Hypothalamus (tissue), 51 donors: ENCODE data around the gene GALNT10.

Experiments
- DNase-seq, 51 donors: peaks; one replicate each; lab custom pipeline; 2025; lab: John Stamatoyannopoulos, UW

Gene GALNT10

DNA sequence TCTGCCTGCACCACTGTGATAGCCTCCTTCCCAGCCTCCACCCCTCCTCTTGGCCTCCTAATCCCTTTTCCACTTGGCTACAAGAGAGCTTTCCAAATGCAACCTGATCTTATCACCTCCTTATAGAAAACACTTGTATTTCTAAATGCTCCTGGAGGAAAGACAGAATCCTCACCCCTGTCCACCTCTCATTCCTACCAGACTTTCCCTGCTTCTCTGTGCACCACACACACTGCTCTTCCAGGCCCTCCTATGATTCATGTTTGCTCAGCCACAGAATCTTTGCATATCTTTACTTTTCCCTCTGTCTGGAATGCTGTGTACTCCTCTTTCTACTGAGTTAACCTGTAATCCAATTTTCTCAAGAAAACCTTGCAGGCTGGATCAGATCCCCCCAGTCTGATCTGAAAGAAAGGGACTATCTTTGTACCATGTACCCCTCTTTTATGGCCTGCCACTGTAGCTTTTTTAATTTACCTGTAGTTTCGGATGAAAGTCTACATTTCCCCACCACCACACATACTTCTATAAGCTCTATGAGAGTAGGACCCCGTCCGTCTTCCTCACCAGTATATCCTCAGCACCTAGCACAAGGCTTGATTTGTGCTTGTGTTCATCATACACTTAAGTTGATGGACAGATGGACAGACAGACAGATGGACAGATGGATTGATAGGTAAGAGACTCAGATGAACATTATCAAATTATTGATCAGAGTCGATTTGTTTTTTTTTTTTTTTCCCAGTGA lies 95.3 kb downstream of the GALNT10 start:
- DNase-seq: no peak

DNA sequence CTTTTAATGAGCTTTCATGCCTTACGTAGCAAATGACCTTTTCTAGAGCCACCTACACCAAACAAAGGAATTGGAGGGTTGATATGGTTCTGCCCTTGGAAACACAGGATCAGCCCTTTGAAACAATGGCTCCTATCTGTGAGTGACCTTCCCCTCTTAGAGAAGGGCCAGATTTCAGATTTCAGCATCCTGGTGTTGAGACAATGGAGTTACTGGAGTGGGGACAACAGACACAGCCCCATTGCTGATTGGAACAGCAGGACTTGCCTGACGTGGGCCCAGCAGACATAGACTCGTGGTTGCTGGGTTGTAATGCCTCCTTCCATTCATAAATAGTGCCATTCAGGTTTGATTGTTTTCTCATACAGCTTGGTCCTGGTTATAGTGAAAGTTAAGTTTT lies 96.0 kb downstream of the GALNT10 start:
- no peak for DNase-seq

DNA sequence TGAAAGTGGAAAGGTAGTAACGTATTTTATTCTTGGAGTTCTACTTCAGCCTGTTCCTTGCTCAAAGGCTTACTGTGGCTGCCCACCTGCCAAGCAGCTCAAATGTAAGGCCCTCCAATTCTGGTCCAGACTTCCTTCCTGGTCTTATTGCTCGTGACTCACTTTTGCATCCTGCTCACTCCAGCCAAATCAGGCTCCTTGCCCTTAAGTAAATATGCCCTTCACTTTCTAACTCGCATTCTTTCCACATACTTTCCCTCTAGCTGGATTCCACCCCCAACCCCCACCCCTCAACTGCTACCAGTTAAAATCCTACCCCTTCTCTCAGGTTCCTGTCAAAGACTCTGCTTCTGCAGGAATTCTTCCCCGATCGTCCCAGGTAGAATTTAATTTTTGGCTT lies 96.6 kb downstream of the GALNT10 start:
- DNase-seq: no peak

- DNase-seq: peak in 16 of 51 donors; percentile 4 to 62 (median 19)
These were observed 97.6 kb downstream of the GALNT10 start for GRCh38 chr5:154288145-154288544.

DNA sequence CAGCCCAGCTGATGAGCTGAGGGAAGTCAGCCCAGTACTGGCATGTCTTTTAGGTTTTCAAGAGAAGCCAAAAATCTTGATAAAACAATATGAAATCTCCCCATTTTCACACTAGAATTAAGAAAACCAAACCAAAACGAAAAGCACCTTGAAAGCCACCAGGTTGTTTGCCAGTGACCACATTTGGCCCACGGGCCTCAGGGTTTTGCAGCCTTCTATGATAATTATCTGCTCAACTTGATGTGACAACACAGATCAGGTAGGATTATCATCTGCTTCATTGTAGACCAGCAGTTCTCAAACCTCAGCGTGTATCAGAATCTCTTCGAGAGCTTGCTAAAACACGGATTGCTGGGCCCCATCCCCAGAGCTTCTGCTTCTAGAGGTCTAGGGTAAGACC lies 101.4 kb downstream of the GALNT10 start:
- DNase-seq: no peak

DNA sequence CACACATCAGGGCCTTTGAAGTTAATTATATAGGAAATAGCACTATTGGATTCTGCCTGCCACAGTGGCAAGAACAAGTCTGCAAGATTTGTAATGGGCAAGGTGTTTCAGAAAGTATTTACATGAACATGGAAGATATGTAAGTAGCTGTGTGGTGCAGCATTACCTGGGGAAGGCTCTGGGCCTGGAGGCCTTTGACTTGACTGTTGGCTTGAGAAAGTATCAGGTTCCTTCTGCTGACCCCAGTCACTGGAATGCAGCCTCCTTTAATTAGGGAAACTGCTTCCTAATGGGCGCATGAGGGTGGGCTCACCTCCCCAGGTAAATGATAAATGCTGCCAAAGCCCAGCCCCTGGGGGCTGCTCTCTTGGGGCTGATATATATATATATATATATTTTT lies 102.7 kb downstream of the GALNT10 start:
- DNase-seq: no peak

DNA sequence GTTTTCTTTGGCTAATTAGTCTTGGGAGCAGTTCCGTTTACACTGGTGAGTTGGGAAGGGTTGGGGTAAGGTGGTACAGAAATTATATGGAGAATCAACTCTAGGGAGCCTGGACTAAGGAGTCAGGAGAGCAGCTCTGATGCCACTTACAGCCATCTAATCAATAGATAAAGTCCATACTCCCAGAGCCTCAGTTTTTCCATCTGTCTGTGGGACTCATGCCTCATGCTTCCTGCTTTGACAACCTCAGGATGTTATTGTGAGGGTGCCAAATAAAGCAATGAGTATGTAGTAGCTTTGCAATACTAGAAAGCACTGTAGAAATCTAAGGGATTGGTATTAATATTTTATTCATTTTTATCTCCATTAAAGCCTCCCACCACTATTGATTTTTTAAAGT lies 105.0 kb downstream of the GALNT10 start:
- no peak for DNase-seq

DNA sequence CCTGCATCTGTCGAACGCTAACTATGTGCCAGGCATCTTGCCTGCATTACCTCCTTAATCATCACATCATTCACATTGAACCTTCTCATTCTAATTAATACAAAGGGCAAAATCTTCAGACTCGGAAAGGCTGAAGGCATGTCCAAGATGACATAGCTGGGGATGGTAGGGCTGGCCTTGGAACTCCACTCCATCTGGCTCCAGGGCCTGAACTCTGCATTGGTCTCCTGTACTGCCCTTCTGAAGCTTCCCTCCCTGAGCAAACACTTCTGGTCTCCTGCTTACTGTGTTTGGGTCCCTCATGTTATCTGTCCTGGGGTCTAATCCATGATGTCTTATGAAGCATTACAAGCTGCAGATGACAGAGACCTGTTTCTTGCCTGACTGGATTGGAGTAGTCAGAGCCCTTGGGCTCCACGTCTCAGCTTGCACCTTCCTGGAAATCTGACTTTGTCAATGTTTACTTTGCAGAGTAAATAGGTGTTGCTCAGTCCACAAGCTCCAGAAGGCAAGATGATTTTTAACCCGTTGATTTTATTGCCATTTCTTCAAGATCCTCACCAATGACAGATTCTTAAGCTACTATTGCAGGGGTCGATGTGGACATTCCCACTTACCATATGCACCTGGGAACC lies 106.1 kb downstream of the GALNT10 start:
- DNase-seq: no peak

DNA sequence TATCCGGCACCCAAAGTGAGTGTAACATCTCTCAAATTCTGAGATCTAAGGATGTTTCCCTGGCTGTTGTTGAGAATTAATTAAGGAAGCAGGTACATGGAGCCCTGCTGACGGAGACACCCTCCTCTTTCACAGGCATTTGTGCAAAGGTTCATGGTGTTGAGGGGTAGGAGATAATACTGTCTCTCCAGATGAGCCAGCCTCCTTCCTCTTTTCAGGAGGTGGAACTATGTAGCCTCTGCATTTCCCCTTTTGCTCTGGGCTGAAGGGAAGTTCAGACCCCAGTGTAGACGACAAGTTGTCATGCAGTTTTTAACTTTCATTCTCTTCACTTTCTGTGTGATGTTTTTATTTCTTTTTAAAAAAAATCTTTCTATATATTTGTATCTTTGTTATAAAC lies 107.5 kb downstream of the GALNT10 start:
- no peak for DNase-seq

GRCh38 chr5:154300207-154300883 lies 109.8 kb downstream of the GALNT10 start:
- DNase-seq: no peak

DNA sequence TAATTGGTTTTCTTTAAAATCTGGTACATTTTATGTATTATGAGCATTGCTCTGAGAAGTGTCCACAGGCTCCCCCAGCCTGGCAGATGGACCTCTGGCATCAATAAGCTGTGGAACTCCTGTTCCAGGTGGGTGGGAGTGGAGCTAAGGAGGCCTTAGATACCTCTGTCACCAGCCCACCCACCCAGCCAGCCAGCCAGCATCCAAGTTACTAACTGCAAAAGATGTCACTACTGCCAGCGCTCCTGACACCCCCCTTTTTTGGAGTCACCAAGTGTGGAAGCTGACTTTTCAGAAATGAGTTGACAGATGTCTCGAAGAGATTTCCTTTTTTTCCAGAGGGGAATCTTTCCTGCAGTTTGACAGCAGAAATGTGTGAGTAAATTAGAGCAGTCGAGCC lies 111.2 kb downstream of the GALNT10 start:
- peak in 1 of 51 donors; percentile 43 for DNase-seq

- DNase-seq: peak in 47 of 51 donors; percentile 3 to 91 (median 64)
These were observed 111.6 kb downstream of the GALNT10 start for GRCh38 chr5:154302161-154302560.

GRCh38 chr5:154303133-154303532 lies 112.6 kb downstream of the GALNT10 start:
- no peak for DNase-seq

GRCh38 chr5:154308443-154309370 lies 118.2 kb downstream of the GALNT10 start:
- DNase-seq: no peak

- DNase-seq: no peak
These were observed 118.8 kb downstream of the GALNT10 start for GRCh38 chr5:154309371-154309745.

GRCh38 chr5:154309805-154310204 lies 119.3 kb downstream of the GALNT10 start:
- no peak for DNase-seq

DNA sequence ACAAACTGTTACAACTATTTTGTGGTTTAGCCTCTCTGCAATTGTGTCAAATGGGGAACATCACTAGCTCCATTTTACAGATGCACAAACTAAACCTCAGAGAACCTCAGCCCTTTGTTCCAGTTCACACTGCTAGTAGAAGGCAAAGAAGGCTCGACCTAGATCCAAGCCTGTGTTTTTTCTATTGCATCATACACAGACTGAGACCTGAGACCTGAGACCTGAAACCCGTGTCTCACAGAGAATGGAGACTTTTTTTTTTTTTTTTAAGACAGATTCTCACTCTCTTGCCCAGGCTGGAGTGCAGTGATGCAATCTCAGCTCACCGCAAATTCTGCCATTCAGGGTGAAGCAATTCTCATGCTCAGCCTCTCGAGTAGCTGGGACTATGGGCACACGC lies 120.8 kb downstream of the GALNT10 start:
- no peak for DNase-seq

- DNase-seq: no peak
These were observed 121.5 kb downstream of the GALNT10 start for GRCh38 chr5:154312000-154312399.

GRCh38 chr5:154312576-154312975 lies 122.0 kb downstream of the GALNT10 start:
- no peak for DNase-seq

GRCh38 chr5:154313360-154314017 lies 123.0 kb downstream of the GALNT10 start:
- no peak for DNase-seq
